Measurements from ENCODE around the gene MMP1. TPM values are rescaled to one million over a fixed set of nuclear protein-coding genes. Genes with fewer than 3 reads are reported as not detected.

MMP1 gene
- total RNA-seq, 6 experiments from 2014 or later: 523 to 1,218 (median 1,082) TPM

DNA sequence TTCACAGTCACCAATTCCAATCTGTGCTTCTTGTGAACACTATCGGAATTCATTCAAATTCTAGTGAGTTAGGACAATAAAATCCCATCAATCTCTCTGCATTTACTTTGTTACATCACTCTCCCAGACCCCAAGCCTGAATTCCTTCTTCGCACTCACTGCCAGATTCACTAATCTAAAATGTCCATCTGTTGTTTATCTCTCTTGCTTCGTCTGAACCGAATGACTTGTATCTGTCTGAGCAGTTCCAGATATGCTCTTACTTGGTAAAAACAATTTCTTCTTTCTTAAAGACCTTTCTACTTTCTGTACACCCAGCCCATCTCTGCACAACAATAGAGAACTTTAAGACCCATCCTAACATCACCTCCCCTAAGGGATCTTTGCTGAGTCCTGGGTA, 24.6 kb downstream of the MMP1 start:
- DNase-seq: no peak
- no peaks in the 10 kb centered on the region for H3K4me1 Mint-ChIP-seq (ENCODE audit: low read depth)
- H3K36me3 Mint-ChIP-seq (ENCODE audit: low read depth): no peaks in the 10 kb centered on the region
- TF ChIP-seq, protein P1, sequence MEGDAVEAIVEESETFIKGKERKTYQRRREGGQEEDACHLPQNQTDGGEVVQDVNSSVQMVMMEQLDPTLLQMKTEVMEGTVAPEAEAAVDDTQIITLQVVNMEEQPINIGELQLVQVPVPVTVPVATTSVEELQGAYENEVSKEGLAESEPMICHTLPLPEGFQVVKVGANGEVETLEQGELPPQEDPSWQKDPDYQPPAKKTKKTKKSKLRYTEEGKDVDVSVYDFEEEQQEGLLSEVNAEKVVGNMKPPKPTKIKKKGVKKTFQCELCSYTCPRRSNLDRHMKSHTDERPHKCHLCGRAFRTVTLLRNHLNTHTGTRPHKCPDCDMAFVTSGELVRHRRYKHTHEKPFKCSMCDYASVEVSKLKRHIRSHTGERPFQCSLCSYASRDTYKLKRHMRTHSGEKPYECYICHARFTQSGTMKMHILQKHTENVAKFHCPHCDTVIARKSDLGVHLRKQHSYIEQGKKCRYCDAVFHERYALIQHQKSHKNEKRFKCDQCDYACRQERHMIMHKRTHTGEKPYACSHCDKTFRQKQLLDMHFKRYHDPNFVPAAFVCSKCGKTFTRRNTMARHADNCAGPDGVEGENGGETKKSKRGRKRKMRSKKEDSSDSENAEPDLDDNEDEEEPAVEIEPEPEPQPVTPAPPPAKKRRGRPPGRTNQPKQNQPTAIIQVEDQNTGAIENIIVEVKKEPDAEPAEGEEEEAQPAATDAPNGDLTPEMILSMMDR (IDR thresholded peaks at IDR 0.05): no peak
- H3K27me3 Mint-ChIP-seq (ENCODE audit: insufficient read depth): peaks cover 6% of the 10 kb centered on the region
- H3K9me3 Mint-ChIP-seq: no peaks in the 10 kb centered on the region
- H3K4me3 Mint-ChIP-seq: no peak overlapping the region
- no peak overlapping the region for H3K27ac Mint-ChIP-seq

DNA sequence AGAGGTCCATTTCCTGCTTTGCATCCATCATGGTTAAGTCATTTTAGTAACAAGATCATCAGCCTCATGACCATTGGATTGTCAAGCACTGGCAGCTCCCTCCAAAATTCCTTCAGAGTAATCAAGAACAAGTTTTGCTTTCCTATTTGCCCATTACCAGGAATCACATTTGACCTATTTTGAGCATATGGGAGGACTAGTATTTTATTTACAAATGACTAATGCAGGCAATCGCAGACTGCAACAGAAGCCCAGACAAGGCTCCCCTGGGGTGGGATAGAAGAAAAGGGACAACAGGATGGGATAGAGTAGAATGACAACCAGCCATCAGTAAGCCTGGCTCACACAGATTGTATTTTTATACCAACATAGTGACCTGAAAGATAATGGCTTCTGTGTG, 26.6 kb downstream of the MMP1 start:
- Mint-ChIP-seq H3K27me3 (ENCODE audit: insufficient read depth) (peaks cover 8% of the 10 kb centered on the region), H3K4me3 (no peak overlapping the region), H3K27ac (no peak overlapping the region), H3K36me3 (ENCODE audit: low read depth) (no peaks in the 10 kb centered on the region), H3K9me3 (no peaks in the 10 kb centered on the region), H3K4me1 (ENCODE audit: low read depth) (no peaks in the 10 kb centered on the region)
- no peak for DNase-seq
- TF ChIP-seq, protein P1 (IDR thresholded peaks at IDR 0.05): no peak

DNA sequence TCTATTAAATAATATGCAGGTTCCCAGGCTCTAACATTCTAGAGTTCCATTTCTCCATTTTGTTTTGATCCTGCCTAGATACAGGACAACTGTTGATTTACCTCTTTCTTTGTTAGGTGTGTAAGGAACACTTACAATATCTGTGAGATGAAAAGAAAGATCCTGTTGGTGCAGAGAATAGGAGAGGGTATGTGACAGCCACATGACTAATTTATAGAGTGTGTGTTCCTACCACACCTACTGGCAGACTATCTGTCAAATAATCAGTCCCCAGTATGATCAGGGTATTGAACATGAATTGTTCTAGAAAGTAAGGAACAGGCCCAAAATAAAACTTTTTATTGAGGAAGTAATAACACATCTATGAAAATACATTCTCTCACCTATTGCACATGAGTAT, 27.8 kb downstream of the MMP1 start:
- no peak for DNase-seq
- Mint-ChIP-seq H3K4me1 (ENCODE audit: low read depth) (no peaks in the 10 kb centered on the region), H3K9me3 (no peaks in the 10 kb centered on the region), H3K27me3 (ENCODE audit: insufficient read depth) (peaks cover 12% of the 10 kb centered on the region), H3K4me3 (no peak overlapping the region), H3K36me3 (ENCODE audit: low read depth) (no peaks in the 10 kb centered on the region), H3K27ac (no peak overlapping the region)
- TF ChIP-seq, protein P1 (IDR thresholded peaks at IDR 0.05): no peak

DNA sequence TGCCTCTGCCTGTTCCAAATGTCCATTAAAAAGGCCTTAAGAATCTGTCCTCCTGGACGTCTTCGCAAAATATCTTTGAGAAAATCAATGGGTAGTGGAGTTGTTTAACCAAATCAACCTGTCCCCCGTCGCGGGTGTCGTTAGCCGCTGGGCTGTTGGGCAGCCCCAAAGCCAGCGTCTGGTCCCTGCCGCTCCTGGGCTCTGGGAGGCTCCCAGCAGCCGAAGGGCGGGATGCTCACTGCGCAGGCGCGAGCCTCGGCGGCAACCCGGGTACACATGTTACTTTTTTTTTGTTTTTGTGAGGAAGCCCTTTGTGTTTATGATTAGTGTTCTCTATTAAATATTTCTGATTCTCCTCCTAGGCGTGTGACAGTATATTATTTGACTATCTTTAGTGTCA, 30.2 kb downstream of the MMP1 start:
- no peaks in the 10 kb centered on the region for H3K36me3 Mint-ChIP-seq (ENCODE audit: low read depth)
- H3K4me3 Mint-ChIP-seq: no peak overlapping the region
- peaks cover 8% of the 10 kb centered on the region for H3K27me3 Mint-ChIP-seq (ENCODE audit: insufficient read depth)
- no peak overlapping the region for H3K27ac Mint-ChIP-seq
- no peaks in the 10 kb centered on the region for H3K9me3 Mint-ChIP-seq
- H3K4me1 Mint-ChIP-seq (ENCODE audit: low read depth): peaks cover 18% of the 10 kb centered on the region
- TF ChIP-seq, protein P1 (IDR thresholded peaks at IDR 0.05): no peak
- DNase-seq: no peak

DNA sequence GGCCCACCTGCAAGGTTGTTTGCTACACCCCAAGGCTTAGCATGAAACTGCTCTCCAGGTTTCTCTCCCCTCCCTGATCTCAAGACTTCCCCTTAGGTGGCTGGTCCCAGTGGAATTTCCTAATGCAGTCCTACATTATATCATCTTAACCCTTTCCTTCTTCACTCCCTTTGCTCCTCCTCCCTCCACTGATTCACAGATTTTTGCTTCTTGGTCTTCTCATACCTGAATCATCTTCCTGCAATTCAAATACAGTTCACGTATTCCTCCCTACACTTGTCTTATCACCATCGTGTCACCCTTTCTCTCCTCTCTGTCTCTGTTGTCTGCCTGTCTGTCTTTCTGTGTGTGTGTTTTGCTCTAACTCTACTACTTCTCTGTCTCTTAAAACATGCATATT, 34.5 kb downstream of the MMP1 start:
- H3K4me3 Mint-ChIP-seq: no peak overlapping the region
- TF ChIP-seq, protein P1 (IDR thresholded peaks at IDR 0.05): no peak
- H3K4me1 Mint-ChIP-seq (ENCODE audit: low read depth): peaks cover 49% of the 10 kb centered on the region
- H3K27me3 Mint-ChIP-seq (ENCODE audit: insufficient read depth): peaks cover 9% of the 10 kb centered on the region
- no peaks in the 10 kb centered on the region for H3K9me3 Mint-ChIP-seq
- DNase-seq: peak; percentile 4
- H3K36me3 Mint-ChIP-seq (ENCODE audit: low read depth): no peaks in the 10 kb centered on the region
- H3K27ac Mint-ChIP-seq: no peak overlapping the region

DNA sequence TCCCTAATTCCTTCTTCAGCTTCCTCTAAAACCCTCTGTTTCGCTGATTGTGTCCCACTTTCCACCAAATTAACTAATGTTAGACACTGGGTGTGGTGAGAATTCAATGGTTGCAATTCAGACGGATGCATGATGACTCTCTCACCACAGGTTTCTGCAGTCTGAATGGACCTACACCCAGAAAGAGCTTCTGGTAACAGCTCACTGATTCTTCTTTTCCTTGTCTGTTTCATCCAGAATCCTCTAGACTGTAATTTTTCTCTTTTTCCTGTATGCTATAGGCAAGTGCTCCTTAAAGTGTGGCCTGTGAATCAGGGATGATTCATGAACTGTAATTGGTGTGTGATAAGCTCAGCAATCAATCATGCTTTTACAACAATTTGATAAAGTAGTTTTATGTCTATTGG, 35.6 kb downstream of the MMP1 start:
- peaks cover 53% of the 10 kb centered on the region for H3K4me1 Mint-ChIP-seq (ENCODE audit: low read depth)
- no peaks in the 10 kb centered on the region for H3K36me3 Mint-ChIP-seq (ENCODE audit: low read depth)
- no peaks in the 10 kb centered on the region for H3K9me3 Mint-ChIP-seq
- DNase-seq: peak; percentile 47
- no peak overlapping the region for H3K27ac Mint-ChIP-seq
- peaks cover 18% of the 10 kb centered on the region for H3K27me3 Mint-ChIP-seq (ENCODE audit: insufficient read depth)
- no peak overlapping the region for H3K4me3 Mint-ChIP-seq
- TF ChIP-seq, protein P1 (IDR thresholded peaks at IDR 0.05): no peak

Measured in HFFc6 (cell line).